ENCODE measurements around the gene OR52E1.

- TF ChIP-seq GATA2 (IDR thresholded peaks at IDR 0.05; ENCODE audit: low read depth, low read length): no peak
- TF ChIP-seq GATA3 (IDR thresholded peaks at IDR 0.05; ENCODE audit: low read depth, low read length): no peak
Observed at GRCh38 chr11:5042091-5042490, 27.3 kb upstream of the OR52E1 start.
